ENCODE results near the gene AGRN.
"Not testable (repeated sequence)": the region's sequence is repeated elsewhere in the genome, so short reads cannot be mapped to it uniquely, and the experiment has no call there.

AGRN gene

DNA sequence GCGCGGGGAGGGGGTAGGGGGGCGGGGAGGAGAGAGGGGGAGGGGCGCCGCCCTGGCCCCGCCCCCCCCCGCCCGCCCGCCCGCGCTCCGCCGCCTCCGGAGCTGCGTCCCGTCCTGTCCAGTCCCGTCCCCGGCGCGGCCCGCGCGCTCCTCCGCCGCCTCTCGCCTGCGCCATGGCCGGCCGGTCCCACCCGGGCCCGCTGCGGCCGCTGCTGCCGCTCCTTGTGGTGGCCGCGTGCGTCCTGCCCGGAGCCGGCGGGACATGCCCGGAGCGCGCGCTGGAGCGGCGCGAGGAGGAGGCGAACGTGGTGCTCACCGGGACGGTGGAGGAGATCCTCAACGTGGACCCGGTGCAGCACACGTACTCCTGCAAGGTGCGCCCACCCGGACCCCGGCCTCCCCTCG is at the start of gene AGRN:
AGRN (plus strand) TSS at position 121 of the 405 bp plus-strand sequence; CDS start at position 174, 53 bp downstream.
- peak; percentile 73 for DNase-seq (ENCODE audit: low read depth, low spot score)

DNA sequence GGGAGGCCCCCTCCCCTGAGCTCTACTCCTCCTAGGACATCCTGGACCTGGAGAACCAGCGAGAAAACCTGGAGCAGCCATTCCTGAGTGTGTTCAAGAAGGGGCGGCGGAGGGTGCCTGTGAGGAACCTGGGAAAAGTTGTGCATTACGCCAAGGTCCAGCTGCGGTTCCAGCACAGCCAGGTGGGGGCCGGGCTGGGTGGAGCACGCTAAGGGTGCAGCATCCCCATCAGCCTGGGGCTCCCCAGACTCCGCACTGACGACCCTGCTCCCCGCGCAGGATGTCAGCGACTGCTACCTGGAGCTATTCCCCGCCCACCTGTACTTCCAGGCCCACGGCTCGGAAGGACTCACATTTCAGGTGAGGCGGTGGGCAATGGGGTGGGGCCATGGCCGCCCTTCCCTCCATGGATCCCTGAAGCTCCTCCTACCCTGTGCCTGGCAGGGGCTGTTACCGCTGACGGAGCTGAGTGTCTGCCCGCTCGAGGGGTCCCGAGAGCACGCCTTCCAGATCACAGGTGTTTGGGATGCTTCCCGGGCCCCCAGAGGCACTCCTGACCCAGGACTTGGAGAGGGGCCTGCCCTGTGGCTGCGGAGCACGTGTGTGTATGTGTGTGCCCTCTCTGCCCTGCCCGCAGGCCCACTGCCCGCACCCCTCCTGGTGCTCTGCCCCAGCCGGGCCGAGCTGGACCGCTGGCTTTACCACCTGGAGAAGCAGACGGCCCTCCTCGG is 49.5 kb upstream of the AGRN start:
- no peak for DNase-seq (ENCODE audit: low read depth, low spot score)

DNA sequence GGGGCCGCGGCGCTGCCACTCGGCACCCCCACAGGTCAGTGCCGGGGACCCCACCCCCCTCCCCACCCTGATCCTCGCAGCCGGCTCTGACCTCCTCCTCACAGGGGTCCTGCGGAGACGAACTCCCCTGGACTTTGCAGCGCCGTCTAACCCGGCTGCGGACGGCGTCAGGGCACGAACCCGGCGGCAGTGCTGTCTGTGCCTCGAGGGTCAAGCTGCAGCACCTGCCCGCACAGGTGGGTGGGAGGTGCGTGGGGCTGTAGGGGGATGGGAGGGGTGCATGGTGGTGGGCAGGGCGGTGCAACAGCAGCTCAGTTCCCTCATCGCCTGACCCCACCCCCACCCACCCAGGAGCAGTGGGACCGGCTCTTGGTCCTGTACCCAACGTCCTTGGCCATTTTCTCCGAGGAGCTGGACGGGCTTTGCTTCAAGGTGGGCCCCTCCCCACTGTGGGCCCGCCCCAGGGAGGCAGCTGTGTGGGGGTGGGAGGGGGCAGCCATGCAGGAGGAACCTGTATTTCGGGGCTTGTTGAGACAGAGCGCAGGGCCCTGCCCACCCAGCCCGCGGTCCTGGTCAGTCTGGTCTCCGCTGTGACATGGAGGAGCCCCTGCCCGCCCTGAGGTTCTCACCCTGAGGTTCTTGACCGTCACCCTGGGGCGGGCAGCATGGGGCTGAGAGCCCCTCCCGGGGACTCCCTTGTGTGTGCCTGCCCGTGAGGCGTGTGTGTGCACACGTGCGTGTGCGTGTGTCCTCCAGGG is 48.8 kb upstream of the AGRN start:
- no peak for DNase-seq (ENCODE audit: low read depth, low spot score)

DNA sequence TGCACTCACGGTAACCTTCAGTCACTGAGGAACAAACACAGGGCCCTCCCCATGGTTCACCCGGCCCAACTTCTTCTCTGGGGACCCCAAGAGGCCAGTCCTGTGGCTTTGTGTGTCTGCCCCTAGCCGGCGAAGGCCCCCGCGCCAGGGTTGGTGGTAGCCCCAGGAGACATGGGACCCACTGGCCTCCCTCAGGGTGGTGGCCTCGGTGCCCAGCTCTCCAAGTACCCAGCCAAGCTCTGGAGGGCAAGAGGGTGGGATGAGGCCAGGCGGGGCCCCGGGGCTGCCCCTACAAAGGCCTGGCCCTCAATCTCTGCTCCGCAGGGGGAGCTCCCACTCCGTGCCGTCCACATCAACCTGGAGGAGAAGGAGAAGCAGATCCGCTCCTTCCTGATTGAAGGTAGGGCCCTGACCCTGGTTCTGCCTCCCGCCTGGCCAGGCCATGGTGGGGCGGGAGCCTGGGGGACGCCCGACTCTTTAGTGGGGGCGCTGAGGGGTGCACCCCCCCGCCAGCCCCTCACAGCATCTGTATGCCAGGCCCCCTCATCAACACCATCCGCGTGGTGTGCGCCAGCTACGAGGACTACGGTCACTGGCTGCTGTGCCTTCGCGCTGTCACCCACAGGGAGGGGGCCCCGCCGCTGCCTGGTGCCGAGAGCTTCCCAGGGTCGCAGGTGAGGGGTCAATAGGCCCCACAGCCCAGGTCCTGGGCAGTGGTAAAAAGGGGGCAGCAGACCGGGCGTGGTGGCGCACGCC is 48.0 kb upstream of the AGRN start:
- DNase-seq (ENCODE audit: low read depth, low spot score): no peak

DNA sequence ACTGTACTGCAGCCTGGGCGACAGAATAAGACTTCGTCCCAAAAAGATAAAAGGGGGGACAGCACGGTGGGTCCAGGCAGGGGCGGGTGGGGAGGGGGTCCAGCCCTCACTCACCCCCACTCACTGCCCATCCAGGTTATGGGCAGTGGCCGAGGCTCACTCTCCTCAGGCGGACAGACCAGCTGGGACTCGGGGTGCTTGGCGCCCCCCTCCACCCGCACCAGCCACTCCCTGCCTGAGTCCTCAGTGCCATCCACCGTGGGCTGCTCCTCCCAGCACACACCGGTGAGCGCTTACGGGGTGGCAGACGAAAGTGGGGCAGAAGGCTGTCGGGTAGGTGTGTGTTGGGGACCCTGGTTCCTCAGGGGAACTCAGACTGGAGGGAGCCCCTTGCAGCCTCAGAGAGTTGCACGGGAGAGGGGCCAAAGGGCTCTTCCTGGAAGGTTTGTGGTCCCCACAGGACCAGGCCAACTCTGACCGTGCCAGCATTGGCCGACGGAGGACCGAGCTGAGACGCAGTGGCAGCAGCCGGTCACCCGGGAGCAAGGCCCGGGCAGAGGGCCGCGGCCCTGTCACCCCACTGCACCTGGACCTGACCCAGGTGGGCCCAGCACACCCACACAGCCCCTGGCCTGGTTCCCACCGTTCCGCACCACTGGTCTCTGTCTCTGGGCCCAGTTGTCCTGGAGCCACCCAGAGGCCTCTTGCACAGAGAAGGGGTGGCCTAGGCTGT is 47.0 kb upstream of the AGRN start:
- no peak for DNase-seq (ENCODE audit: low read depth, low spot score)

- DNase-seq (ENCODE audit: low read depth, low spot score): no peak
Measured at GRCh38 chr1:973459-974292, 46.2 kb upstream of the AGRN start.

DNA sequence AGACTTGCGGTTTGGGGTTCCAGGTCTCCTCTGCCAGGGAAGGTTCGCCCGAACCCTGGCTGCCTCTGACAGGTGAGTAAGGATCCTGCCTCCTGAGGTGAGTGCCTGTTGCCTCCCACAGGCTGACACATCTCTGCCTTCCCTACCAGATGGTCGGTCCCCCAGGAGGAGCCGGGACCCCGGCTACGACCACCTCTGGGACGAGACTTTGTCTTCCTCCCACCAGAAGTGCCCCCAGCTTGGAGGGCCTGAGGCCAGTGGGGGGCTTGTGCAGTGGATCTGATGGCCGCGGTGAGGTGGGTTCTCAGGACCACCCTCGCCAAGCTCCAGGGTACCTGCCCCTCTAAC is 45.7 kb upstream of the AGRN start:
- DNase-seq (ENCODE audit: low read depth, low spot score): no peak

GRCh38 chr1:974687-975328 is 45.1 kb upstream of the AGRN start:
- no peak for DNase-seq (ENCODE audit: low read depth, low spot score)

- DNase-seq (ENCODE audit: low read depth, low spot score): no peak
Measured at GRCh38 chr1:975365-975764, 44.6 kb upstream of the AGRN start.

GRCh38 chr1:975896-976683 is 43.8 kb upstream of the AGRN start:
- DNase-seq (ENCODE audit: low read depth, low spot score): peak; percentile 70

DNA sequence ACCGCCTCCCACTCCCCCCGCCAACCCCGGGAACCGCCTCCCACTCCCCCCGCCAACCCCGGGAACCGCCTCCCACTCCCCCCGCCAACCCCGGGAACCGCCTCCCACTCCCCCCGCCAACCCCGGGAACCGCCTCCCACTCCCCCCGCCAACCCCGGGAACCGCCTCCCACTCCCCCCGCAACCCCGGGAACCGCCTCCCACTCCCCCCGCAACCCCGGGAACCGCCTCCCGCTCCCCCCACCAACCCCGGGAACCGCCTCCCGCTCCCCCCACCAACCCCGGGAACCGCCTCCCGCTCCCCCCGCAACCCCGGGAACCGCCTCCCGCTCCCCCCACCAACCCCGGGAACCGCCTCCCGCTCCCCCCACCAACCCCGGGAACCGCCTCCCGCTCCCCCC is 43.1 kb upstream of the AGRN start:
- not testable (repeated sequence) for DNase-seq (ENCODE audit: low read depth, low spot score)

GRCh38 chr1:978069-978834 is 41.7 kb upstream of the AGRN start:
- DNase-seq (ENCODE audit: low read depth, low spot score): no peak

DNA sequence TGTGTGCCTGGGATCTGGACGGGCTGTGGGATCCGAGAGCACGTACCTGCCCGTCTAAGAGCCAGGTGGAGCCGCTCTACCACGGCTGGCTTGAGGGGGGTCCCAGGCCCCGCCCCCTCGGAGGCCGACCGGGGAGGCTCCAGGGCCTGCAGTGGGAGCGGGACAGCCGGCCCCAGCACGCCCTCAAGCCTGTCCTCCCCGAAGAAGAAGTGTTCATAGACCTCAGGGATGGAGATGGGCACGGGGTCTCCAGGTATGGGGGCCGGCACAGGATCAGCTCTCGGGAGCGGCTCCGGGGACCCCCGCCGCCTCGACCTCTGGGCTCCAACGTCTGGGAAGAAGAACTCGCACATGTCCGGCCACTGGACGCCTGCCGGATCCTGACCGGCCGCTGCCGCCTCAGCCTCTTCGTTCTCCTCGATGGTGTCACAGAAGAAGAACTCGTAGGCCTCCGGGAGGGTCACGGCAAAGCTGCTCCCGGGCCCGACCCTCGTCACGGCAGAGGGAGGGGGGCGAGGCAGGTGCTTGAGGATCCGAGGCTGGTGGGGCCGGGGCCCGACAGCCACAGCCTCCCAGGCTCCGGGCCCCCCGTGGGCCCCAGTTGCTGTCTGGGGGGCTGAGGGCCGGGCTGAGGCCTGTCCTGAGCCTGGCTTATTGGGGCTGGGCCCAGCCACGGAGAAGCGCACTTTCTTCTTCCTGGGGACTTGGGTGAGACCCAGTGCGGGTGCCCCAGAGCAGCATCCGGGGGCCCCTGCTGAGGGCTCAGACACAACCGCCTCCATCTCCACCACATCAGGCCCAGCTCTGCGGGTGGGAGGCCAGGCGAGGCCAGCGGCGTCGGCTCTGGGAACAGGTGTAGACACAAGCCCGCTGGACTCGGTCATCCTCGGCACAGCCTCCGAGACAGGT is 40.8 kb upstream of the AGRN start:
- no peak for DNase-seq (ENCODE audit: low read depth, low spot score)

DNA sequence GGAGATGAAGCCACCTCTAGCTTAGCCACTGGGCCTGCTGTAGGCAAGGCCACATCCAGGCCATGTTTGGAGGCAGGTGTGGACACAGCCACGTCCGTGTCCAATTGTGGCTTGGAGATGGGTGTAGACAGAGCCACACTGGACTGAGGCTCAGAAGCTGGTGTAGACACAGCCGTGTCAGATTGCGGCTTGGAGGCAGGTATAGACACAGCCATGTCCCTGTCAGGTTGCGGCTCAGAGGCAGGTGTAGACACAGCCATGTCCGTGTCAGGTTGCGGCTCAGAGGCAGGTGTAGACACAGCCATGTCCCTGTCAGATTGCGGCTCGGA is 40.2 kb upstream of the AGRN start:
- no peak for DNase-seq (ENCODE audit: low read depth, low spot score)

DNA sequence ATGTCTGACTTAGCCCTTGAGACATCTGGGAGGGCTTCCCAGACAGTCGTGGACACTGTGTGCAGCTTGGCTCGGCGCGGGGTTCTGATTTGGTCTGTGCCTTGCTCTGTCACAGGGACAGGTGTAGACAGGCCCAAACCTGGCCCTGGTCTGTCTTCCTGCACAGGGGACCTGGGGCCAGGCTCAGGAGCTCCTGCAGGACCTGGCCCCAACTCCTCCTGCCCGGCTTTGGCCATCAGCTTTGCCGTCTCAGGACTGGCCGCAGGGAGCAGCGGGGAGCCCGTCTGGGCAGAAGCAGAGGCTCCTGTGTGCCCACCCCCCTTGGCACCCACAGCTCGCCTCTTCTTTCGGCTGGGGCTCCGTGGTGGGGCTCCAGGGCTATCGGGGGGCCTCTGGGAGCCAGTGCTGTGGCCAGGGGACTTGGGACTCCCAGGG is 39.8 kb upstream of the AGRN start:
- no peak for DNase-seq (ENCODE audit: low read depth, low spot score)

- DNase-seq (ENCODE audit: low read depth, low spot score): no peak
Measured at GRCh38 chr1:980602-981395, 39.1 kb upstream of the AGRN start.

DNA sequence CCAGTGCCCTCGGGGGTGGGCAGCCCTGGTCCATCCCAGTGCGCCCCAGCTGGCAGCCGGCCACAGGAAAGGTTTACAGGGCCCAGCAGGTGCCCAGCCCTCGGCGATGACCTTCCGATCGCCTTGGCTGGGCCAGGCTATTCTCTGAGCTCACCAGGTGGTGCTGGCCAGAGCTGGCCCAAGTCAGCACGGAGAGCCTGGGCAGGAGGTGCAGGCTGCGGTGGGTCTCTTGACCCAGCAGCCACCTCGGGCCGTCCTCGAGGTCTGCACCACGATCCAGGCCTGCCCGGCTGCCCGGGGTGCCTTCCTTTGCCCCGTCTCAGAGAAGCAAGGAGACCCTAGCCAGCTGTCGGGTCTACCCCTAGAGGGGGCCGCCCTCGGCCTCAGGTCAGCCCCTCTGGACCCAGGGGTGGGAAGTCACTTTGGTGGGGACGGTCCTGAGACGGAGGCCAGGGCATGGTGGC is 38.4 kb upstream of the AGRN start:
- DNase-seq (ENCODE audit: low read depth, low spot score): no peak
